Calu3 (cell line): ENCODE data around the gene EMID1. TPM values are rescaled to one million over a fixed set of nuclear protein-coding genes. Genes with fewer than 3 reads are reported as not detected.
"Not testable (repeated sequence)": the region's sequence is repeated elsewhere in the genome, so short reads cannot be mapped to it uniquely, and the experiment has no call there.

Experiments used
- BruUV-seq: library from RNA; stranded (reverse); fragments of 400-500 nt; replicated peaks from 2 replicates; lab custom pipeline; 2021; lab: Mats Ljungman, UMichigan
- CTCF ChIA-PET: fragments of 300-600 bp; sonication (Branson Sonifier 250); formaldehyde crosslinking; loops from one replicate; lab custom pipeline; 2022; ENCODE audit warnings: antibody characterized with exemption; lab: Charles Lee
- DNase-seq: peaks from one replicate; pipeline ENCODE4 v3.0.0; 2022
- H3K27ac Mint-ChIP-seq: one replicate; pipeline ENCODE4 v1.8.0; 2022; ENCODE audit warnings: mixed read lengths; ENCODE audit not compliant: unreplicated experiment
- H3K27me3 Mint-ChIP-seq: one replicate; pipeline ENCODE4 v1.8.0; 2022; ENCODE audit warnings: mixed read lengths; ENCODE audit not compliant: unreplicated experiment
- H3K36me3 Mint-ChIP-seq: one replicate; pipeline ENCODE4 v1.8.0; 2022; ENCODE audit warnings: mild to moderate bottlenecking, moderate library complexity, mixed read lengths; ENCODE audit not compliant: insufficient read depth, unreplicated experiment
- H3K4me1 Mint-ChIP-seq: one replicate; pipeline ENCODE4 v1.8.0; 2022; ENCODE audit warnings: mild to moderate bottlenecking, low read depth, mixed read lengths; ENCODE audit not compliant: unreplicated experiment
- H3K4me3 Mint-ChIP-seq: one replicate; pipeline ENCODE4 v1.8.0; 2022; ENCODE audit warnings: mild to moderate bottlenecking, low read depth, moderate library complexity, mixed read lengths; ENCODE audit not compliant: unreplicated experiment
- H3K9me3 Mint-ChIP-seq: one replicate; pipeline ENCODE4 v1.8.0; 2022; ENCODE audit warnings: low read depth, mixed read lengths; ENCODE audit not compliant: unreplicated experiment
- CTCF ChIP-seq: fragments of 200-600 bp; IDR thresholded peaks from one replicate; pipeline ENCODE4 v1.8.0; 2022; ENCODE audit warnings: antibody characterized with exemption; ENCODE audit not compliant: unreplicated experiment
- intact Hi-C: fragments of 100-400 bp; cut with micrococcal nuclease; formaldehyde crosslinking; loops from one replicate; pipeline ENCODE4 v1.10.0; 2022; ENCODE audit not compliant: unreplicated experiment
- total RNA-seq: library from RNA; stranded (reverse); gene quantifications from 2 replicates; pipeline ENCODE4 v1.2.3, GENCODE V29; 2022

The EMID1 gene
- total RNA-seq, 1 experiment from 2014 or later: 1.1 TPM

GRCh38 chr22:29233277-29233877 is 27.7 kb downstream of the EMID1 start:
- Mint-ChIP-seq H3K9me3 (peaks cover 3% of the 10 kb centered on the region), H3K4me1 (no peaks in the 10 kb centered on the region), H3K4me3 (no peak overlapping the region), H3K27ac (no peak overlapping the region), H3K27me3 (peaks cover 35% of the 10 kb centered on the region), H3K36me3 (no peaks in the 10 kb centered on the region)
- no TSS peak for BruUV-seq
- intact Hi-C loops: no loop called here
- TF ChIP-seq CTCF: no peak
- CTCF ChIA-PET: no interaction called here
- DNase-seq: no peak

GRCh38 chr22:29240481-29240880 is 34.8 kb downstream of the EMID1 start:
- H3K9me3 Mint-ChIP-seq, DNase-seq, H3K27ac Mint-ChIP-seq, BruUV-seq, CTCF ChIA-PET, H3K36me3 Mint-ChIP-seq, H3K4me1 Mint-ChIP-seq, H3K4me3 Mint-ChIP-seq, intact Hi-C loops: not testable (repeated sequence)
- H3K27me3 Mint-ChIP-seq: peaks cover 29% of the 10 kb centered on the region

- no peak overlapping the region for H3K27ac Mint-ChIP-seq
- peaks cover 5% of the 10 kb centered on the region for H3K9me3 Mint-ChIP-seq
- BruUV-seq: no TSS peak
- H3K4me1 Mint-ChIP-seq: peaks cover 9% of the 10 kb centered on the region
- H3K4me3 Mint-ChIP-seq: no peak overlapping the region
- H3K27me3 Mint-ChIP-seq: peaks cover 42% of the 10 kb centered on the region
- H3K36me3 Mint-ChIP-seq: no peaks in the 10 kb centered on the region
- CTCF ChIA-PET: interaction anchor here (2.0 kb wide), 1 partner anchor 644 kb away, joined by 6 read pairs; no protein-coding TSS in a partner anchor
- no peak for DNase-seq
- TF ChIP-seq CTCF: no peak
- intact Hi-C loops: loop anchor here (2.0 kb wide), 1 partner anchor 41 kb away; no protein-coding TSS in a partner anchor
These were observed 38.3 kb downstream of the EMID1 start for GRCh38 chr22:29243874-29244446.

GRCh38 chr22:29244785-29245625 is 39.3 kb downstream of the EMID1 start:
- no TSS peak for BruUV-seq
- Mint-ChIP-seq H3K27me3 (peaks cover 42% of the 10 kb centered on the region), H3K4me3 (no peak overlapping the region), H3K27ac (no peak overlapping the region), H3K36me3 (no peaks in the 10 kb centered on the region), H3K4me1 (peaks cover 9% of the 10 kb centered on the region), H3K9me3 (peaks cover 2% of the 10 kb centered on the region)
- TF ChIP-seq CTCF: no peak
- intact Hi-C loops: loop anchor here (2.0 to 5.0 kb wide), 2 partner anchors 42 to 643 kb away; no protein-coding TSS in a partner anchor
- CTCF ChIA-PET: interaction anchor here (0.6 to 2.0 kb wide), 8 partner anchors 19 to 1193 kb away, joined by 3 to 6 read pairs (median 4); partner anchors contain the start of gene EMID1
- DNase-seq: no peak
